GM21737 (cell line): ENCODE measurements around the gene TCERG1.

Source experiments
- ATAC-seq: cut with Tn5 transposase; IDR thresholded peaks from one replicate; pipeline ENCODE4 v1.9.1; 2021; ENCODE audit warnings: mild to moderate bottlenecking, moderate library complexity; ENCODE audit not compliant: unreplicated experiment

The TCERG1 gene

DNA sequence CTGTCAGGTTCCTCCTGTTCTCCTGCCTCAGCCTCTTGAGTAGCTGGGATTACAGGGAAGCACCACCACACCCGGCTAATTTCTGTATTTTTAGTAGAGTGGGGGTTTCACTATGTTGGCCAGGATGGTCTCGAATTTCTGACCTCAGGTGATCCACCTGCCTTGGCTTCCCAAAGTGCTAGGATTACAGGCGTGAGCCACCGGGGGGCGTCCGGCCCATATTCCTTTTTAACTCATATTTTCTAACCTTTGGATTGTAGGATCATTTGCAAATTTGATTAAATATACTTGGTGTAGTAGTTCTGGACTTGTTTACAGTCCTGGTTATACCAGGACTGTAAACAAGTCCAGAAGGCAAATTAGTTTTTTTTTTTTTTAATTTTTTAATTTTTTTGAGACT is 4.3 kb downstream of the TCERG1 start:
- no peak for ATAC-seq

DNA sequence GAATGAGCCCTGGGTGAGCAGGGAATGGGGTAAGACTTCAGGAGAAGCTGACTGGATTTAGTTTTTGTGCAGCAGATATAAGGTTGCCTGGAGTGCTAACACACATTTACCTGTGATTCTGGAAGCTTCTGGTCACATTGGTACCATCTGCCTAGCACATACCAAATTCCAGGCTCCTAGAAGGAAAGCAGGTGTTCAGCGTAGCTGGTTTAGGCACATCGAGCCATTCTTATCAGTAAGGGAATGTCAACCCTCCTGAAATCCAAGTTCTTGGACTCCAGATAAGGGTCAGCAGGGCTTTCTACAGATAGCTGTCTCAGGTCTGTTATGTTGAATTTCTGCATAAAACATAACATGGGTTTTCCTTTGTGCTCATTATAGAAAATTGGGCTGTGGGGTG is 10.3 kb downstream of the TCERG1 start:
- ATAC-seq, result no peak

DNA sequence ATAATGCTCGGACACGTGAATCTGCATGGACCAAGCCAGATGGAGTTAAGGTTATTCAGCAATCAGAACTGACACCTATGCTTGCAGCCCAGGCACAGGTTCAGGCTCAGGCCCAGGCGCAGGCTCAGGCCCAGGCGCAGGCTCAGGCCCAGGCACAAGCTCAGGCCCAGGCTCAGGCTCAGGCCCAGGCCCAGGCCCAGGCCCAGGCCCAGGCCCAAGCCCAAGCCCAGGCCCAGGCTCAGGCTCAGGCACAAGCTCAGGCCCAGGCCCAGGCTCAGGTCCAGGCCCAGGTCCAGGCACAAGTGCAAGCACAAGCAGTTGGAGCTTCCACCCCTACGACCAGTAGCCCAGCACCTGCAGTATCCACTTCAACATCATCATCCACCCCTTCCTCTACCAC is 11.8 kb downstream of the TCERG1 start:
- no peak for ATAC-seq

DNA sequence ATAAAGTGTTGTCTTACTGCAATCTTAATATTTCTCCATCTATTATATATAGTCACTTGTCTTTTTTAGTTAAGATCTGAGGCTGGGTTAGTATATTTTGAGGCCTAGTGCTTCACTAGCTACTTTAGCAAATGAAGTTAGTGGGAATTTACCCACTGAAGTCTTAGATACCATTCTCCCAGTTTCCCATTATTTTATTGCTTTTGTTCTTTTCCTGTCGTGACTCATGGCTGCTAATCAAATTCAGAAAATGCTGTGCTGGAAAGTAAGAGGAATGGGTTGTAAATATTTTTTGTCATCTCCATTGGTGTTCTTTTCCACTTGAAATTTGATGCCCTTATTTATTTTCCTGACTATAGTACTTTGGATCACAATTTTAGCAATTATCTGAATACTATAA is 14.2 kb downstream of the TCERG1 start:
- ATAC-seq, result no peak

DNA sequence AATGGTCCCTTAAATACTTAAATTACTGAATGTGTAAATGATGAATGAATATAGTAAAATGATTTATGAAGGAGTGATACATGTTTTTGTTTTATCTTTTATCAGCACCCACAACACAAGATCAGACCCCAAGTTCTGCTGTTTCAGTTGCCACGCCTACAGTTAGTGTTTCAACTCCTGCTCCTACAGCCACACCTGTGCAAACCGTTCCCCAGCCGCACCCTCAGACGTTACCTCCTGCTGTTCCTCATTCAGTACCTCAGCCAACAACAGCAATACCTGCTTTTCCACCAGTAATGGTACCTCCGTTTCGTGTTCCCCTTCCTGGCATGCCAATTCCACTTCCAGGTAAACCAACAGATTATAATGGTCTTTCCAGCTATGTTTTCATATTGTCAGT is 16.3 kb downstream of the TCERG1 start:
- no peak for ATAC-seq

DNA sequence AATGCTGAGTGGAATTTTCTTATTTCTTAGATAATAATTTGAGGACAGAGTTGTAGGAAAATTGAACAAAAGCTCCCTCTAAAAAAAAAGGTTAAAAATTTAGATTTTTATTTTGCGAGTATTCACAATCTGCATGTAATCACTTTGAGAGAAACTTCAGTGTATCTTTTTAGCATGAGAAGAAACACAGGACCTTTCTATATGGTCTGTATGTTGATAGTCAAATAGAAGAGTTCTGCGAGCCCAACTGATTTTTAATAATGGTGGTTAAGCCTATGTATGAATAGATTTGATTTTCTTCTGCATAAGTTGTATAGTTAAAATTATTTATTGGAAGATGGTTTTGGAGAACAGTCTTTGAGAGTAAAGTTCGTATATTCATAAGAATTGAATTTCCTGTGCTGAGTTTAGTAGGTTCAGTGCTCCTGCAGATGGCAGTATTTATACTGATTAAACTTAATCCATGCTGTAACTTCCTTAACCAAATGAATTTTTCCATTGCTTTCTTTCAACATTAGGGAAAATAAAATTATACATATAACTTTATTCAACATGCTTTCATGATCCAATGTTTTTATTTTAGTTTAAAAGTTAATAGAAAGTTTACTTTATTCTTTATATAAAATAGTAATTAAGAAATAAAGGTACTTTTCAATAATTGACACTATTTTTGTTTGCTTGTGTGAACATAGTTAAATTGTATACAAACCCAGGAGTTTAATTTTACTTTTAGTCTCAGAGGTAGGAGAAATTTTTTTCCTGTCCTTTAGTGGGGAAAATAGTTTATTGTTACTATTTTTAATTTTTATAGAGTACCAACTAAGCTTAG is 19.6 kb downstream of the TCERG1 start:
- ATAC-seq, result no peak

DNA sequence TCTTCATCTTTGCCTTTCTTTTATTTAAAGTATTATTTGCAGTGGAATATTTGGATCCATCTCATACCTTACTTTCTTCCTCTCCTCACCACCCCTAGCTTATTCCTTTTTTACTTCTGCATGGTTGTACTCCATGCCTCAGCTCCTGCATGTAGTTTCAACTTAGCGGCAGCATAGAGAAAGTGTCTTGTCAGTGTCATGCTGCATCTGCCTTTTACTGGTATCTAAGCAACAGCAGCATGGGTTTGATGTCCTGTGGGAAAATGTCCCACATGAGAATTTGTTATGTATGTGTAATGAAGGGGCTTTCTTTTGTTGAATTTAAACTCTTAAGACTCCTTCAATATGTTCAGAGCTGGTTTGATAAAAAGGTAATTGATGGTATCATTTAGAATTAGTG is 20.6 kb downstream of the TCERG1 start:
- no peak for ATAC-seq

DNA sequence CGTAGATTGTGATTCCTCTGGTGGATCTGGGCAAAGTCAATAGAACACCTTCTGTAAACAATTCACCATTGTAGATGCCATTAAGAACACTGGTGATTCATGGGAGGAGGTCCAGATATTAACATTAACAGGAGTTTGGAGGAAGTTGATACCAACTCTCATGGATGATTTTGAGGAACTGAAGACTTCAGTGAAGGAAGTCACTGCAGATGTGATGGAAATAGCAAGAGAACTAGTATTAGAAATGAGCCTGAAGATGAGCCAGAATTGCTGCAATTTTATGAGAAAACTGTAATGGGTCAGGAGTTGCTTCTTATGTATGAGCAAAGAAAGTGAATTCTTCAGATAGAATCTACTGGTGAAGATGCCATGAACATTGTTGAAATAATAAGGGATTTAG is 26.9 kb downstream of the TCERG1 start:
- ATAC-seq, result no peak

DNA sequence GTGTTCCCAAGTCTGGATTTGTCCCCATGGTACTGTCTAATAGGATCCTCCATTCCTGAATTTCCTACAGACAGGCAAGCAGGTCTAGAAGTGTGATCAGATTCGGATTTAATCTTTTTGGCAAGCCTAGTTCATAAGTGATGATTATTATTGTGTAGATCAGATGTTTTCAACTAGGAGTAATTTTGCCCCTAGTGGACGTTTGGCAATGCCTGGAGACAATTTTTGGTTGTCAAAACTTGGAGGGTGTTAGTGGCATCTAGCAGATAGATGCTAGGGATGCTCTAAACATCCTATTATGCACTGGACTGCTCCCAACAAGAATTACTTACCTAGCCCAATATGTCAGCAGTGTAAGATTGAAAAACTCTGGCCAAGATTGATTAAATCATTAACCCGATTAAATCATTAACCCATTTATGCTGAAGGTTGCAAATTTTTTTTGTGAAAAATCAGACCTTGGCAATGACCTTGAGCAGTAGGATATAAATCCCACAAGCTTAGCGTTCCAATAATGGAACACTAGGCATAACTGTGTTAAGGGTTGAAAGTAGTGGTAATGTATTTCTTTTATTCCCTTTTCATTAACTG is 28.2 kb downstream of the TCERG1 start:
- ATAC-seq, result no peak

DNA sequence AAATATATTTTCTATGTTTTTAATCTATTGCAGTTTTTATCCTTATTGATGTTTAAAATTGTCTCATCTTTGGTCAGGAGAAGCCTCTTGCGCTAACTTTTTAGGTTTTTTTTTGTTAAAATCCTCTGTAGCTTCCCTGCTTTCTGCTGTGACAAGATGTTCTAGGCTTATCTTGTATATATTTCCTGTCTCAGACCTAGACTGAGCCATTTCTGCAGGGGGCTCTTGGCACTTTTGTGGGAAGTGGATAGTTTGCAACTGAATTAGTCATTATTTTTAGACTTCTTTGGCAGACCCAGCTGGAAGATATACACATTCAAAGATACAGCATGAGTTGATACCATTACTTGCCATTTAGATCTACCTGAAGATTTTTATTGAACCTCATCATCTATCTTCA is 28.8 kb downstream of the TCERG1 start:
- ATAC-seq, result no peak

DNA sequence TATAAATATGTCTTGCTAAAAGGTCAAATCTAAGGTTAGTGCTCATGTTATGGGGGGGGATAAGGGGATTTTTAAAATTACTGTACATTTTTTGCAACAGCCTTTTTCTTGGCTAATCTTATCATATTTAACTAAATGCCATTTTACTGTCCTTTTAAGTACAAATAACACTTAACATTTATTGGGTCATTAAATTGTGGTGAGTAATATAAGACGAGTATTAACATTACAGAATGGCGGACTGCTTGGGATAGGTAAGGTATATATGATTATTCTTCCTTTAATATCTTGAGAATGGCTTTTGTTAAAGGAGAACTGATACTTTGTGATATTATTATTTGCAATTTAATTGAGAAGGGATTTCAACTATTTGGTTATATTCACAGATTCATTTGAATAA is 35.6 kb downstream of the TCERG1 start:
- no peak for ATAC-seq

DNA sequence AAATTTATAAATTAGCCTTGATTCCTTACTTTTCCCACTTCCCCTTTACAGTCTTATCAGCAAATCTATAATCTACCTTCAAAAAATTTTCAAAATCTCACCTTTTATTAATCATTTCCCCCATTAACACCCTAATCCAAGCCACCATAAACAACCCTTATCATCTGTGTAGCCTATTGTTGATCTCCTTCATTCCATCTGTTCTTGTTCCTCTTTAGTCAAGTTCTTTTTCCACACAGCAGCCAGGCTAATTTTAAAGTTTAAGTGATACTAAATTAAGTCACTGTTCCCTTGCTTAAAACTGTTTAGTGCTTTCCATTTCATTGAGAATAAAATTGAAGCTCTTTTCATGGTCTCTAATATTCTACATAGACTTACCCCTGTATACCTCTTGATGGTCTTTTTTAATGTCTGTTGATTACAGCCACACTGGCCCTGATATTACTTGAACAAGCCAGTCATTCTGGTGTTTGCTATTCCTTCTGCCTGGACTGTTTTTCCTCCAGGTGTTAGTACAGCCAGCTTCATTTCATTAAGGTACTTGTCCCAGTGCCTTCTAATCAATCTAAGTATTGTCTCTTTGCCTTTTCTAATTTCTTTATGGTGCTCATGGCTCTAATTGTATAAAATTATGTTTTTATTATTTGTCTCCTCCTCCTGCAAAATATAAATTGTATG is 37.7 kb downstream of the TCERG1 start:
- no peak for ATAC-seq

DNA sequence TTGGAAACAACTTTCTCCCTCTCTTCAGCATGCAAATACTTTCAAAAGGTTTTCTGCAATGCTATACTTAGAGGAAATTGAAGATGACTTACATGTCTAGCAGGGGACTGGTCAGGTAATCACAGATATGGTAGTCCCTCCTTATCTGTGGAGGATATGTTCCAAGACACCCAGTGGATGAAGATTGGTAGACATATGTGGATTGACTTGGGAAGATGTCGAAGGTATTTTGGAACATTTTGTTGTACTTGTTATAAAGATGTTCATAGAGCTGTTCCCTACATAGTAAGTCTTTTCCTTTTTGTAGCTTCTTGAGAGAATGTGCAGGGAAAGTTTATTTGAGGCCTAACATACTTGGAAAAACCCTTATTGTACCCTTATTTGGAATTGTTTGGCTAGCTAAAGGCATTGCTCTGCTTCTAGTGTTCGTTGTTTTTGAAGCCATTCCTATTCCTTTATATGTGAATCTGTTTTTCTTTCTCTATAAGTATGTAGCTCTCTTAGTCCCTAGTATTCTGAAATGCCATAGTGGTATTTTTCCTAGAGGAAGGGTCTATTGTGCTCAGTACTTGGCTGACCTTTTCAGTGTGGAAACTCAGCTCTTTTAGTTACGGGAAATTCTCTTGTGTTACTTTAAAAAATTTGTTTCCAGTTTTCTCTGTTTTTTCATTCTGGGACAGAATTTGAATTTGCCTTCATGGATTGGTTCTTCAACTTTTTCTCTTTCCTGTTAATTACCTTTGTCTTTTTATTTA is 43.1 kb downstream of the TCERG1 start:
- no peak for ATAC-seq

DNA sequence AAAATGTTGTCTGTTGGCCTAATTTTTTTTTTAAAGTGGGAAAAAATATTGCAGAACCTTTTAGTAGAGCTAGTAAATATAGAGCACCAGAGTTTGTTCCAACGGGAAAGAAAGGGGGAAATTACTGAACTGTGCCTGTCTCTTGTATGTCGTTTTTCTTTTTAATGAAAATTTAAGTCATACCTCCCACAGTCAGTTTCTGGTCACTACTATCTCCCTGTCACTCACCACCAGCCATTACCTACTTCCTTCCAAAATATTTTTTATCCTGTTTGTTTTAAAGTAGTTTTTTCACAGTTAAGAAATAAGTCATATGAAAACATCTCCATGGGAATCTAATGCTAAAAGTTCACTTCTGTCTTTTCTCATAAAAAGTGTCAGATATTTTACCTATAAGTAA is 47.5 kb downstream of the TCERG1 start:
- ATAC-seq, result no peak

DNA sequence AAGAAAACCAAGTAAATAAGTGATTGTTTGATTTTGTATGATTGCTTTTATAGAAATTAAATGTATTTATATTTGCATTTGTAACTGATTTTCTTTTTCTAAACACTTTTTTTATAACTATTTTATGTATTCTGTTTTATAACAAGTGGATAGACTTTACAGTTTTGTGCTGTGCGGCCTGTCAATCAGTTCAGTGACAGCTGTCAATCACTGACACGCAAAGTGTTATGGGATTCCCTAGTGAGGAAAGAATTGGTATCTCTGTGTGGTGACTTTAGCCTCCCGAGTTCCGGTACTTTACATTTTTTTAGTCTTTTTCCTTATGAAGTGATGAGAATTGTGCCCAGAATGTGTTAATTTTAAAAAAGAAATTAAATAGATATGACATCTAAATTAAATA is 52.5 kb downstream of the TCERG1 start:
- ATAC-seq, result no peak

DNA sequence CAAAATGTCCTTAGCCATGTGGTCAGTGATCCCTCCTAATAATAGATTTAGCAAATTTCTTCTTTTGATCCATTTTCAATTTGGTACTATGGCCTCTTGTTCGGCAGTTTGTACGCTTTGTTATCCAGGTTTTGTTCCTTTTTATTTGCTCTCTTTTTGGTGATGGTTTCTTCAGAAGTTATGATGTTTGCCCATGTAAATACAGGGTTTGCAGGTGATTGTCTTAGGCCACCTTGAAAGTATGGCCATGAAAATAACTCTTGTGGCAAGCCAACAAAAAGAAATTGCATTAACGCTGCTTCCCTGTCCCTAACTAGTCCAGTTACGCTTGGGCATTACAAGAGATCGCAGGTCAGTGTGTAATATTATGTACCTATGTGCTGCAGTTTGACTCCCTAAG is 60.3 kb downstream of the TCERG1 start:
- no peak for ATAC-seq

DNA sequence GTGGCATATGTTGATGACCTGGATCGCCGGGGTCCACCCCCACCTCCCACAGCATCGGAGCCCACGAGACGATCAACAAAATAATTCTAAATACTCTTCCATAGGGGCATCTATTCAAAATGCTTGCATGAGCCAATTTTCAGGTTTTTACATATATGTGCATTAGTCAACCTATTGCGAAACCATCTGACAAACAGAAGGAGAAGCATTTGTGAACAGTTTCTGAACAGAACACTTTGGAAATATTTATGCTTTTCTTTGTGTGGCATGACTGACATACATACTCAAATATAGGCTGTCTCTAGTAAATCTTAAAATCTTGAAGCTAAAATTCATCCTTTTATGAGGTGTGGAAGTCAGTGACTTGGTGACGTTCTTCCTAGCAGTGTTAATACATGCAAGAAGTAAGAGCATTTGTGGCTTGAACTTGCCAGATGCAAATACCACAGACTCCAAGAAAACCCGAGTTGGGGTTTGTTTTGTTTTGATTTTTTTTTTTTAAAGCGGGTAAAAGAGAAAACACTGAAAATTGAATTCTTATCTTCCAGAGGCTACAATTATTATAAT is 63.5 kb downstream of the TCERG1 start:
- no peak for ATAC-seq

DNA sequence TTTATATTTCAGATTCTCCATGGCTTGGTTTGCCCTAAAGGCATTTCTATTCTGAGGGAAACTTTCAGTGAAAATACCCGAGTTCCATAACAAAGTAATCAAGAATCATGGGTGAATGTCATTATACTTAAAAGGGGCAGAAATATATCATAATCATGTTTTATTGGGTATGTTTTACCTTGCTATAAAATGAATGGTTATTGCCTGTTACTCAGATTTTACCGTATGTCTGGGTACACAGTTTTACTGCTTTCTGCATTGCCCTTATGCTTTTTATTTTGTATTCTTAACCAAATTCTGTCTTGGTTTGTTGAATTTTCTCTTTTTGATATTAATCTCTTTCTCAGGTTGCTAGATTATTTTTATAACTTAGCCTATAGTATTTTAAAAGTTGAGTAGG is 66.3 kb downstream of the TCERG1 start:
- no peak for ATAC-seq

DNA sequence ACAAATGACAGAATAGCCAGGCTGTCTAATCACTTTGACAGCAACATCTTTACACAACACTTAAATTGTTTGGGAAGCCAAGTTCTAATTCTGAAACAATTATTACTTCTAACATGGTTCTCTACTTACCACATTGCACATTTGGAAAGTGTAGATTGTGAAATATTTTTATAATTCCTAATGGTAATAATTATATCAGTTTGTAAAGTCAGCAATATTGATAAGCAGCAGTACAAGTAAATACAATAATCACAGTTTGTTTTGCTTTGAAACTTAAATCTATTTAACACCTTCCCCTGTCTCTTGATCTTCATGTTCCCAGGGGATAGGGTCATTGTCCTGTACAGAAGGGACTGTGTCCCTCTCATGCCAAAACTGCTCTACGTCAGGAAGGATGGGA is 67.4 kb downstream of the TCERG1 start:
- no peak for ATAC-seq

DNA sequence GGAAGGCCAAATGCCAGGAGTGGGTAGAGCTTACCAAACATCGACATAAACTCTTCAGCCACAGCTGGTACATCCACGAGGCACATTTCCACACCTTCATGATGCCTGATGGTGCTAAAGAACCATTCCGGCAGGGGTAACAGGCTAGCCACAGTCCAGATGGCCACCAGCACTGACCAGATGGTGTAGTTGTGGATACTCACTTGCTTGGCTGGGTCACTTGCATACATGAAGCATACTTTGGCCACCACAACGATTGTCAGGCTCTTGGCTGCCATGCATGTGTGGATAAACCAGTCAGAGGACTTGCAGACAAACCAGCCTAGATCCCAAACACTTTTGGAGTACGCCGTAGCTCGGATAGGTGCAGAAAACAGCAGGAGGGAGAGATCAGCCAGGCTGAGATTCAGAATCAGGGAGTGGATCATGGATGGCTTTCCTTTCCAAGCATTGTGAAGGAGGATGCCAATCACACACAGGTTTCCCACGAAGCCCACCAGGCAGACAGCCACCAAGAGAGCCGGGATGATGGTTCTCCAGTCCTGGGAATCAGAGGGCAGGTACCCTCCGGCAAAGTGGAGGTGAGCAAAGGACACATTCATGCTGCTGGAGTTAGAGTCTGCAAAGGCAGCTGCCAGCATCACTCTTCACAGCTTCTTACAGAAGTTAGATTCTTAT is 68.5 kb downstream of the TCERG1 start:
- no peak for ATAC-seq

DNA sequence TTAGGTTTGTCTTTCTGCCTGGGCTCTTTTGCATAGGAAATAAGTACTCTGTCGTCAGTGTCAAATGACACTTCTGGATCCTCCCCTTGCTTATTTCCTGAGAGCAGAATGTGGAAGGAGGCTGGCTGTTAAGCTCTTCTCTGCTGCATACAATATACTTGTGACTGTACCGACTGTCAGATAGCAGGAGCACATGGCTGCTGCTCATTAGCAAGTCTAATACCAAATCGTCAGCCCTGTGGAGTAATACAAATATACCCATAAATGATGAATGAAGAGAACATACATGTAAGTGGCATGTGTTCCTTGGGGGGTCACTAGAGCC is 69.0 kb downstream of the TCERG1 start, which contains the start of gene GPR151:
GPR151 (minus strand) TSS at position 40 of the 325 bp plus-strand sequence. CDS start 77 bp downstream, outside the sequence.
- ATAC-seq, result no peak
